GM18508 (cell line): ENCODE data around the gene SLC13A5.

ENCODE experiments used
- ATAC-seq: cut with Tn5 transposase; IDR thresholded peaks from one replicate; pipeline ENCODE4 v1.9.1; 2021; ENCODE audit warnings: moderate number of reproducible peaks; ENCODE audit not compliant: insufficient read depth, unreplicated experiment

Gene SLC13A5

GRCh38 chr17:6640536-6641246 lies 72.5 kb downstream of the SLC13A5 start, which contains the start of the genes KIAA0753 and TXNDC17:
Gene KIAA0753, minus strand, starts transcription at chr17:6640711. Its CDS starts 5,608 bp downstream, at chr17:6635103.
Gene TXNDC17, plus strand, starts transcription at chr17:6641060. Its CDS starts 23 bp downstream, at chr17:6641083.
- ATAC-seq = peak; percentile 52

GRCh38 chr17:6639586-6640535 lies 73.3 kb downstream of the SLC13A5 start:
- ATAC-seq = no peak

- no peak for ATAC-seq
Observed at GRCh38 chr17:6639014-6639585, 74.1 kb downstream of the SLC13A5 start.

GRCh38 chr17:6638046-6638908 lies 74.9 kb downstream of the SLC13A5 start:
- ATAC-seq = no peak

GRCh38 chr17:6637458-6637840 lies 75.7 kb downstream of the SLC13A5 start:
- no peak for ATAC-seq

- no peak for ATAC-seq
Observed at GRCh38 chr17:6636616-6637457, 76.3 kb downstream of the SLC13A5 start.

GRCh38 chr17:6636105-6636504 lies 77.1 kb downstream of the SLC13A5 start:
- ATAC-seq = no peak
